Lower lobe of right lung (tissue), 2 donors: ENCODE data around the gene MRPS6. TPM values are rescaled to one million over a fixed set of nuclear protein-coding genes. Genes with fewer than 3 reads are reported as not detected.

Experiments
- ATAC-seq, 2 donors: fragments of 200-7000 bp; cut with Tn5 transposase; one replicate each; pipeline ENCODE4 v1.9.1; 2020 to 2022; ENCODE audit warnings: mild to moderate bottlenecking in 2 of 2, moderate library complexity in 2 of 2
- DNase-seq: peaks from one replicate; pipeline ENCODE4 v3.0.0-alpha.2; 2020
- H3K27ac ChIP-seq: fragments of 200-600 bp; one replicate; pipeline ENCODE4 v1.8.0; 2022
- H3K27me3 ChIP-seq: fragments of 200-600 bp; one replicate; pipeline ENCODE4 v1.8.0; 2022; ENCODE audit warnings: low read depth
- H3K36me3 ChIP-seq: fragments of 200-600 bp; one replicate; pipeline ENCODE4 v1.8.0; 2022; ENCODE audit warnings: mild to moderate bottlenecking
- H3K4me1 ChIP-seq: fragments of 200-600 bp; one replicate; pipeline ENCODE4 v1.8.0; 2022
- H3K4me3 ChIP-seq: fragments of 200-600 bp; one replicate; pipeline ENCODE4 v1.8.0; 2022; ENCODE audit warnings: mild to moderate bottlenecking
- H3K9me3 ChIP-seq: fragments of 200-600 bp; one replicate; pipeline ENCODE4 v1.8.0; 2022
- intact Hi-C: fragments of 100-400 bp; cut with DNase I; formaldehyde crosslinking; loops from one replicate; pipeline ENCODE4 v1.11.0; 2022
- total RNA-seq: library from RNA; stranded (reverse); fragmentation: NEBNext Ultra II Directional; extraction: Animal tissue kit (Norgen Biotek cat#: 25700); gene quantifications from one replicate; pipeline ENCODE4 v1.2.1, GENCODE V29; 2021
- TF ChIP-seq, protein P1 (sequence below): fragments of 200-600 bp; IDR thresholded peaks from one replicate; pipeline ENCODE4 v1.8.0; 2022; ENCODE audit warnings: antibody characterized with exemption, mild to moderate bottlenecking
- donor health status: DM: no; HTN: yes; CAD: no; lungs with severe emphysema.

MRPS6 gene
- total RNA-seq, 1 donor from 2014 or later: 44.5 TPM

DNA sequence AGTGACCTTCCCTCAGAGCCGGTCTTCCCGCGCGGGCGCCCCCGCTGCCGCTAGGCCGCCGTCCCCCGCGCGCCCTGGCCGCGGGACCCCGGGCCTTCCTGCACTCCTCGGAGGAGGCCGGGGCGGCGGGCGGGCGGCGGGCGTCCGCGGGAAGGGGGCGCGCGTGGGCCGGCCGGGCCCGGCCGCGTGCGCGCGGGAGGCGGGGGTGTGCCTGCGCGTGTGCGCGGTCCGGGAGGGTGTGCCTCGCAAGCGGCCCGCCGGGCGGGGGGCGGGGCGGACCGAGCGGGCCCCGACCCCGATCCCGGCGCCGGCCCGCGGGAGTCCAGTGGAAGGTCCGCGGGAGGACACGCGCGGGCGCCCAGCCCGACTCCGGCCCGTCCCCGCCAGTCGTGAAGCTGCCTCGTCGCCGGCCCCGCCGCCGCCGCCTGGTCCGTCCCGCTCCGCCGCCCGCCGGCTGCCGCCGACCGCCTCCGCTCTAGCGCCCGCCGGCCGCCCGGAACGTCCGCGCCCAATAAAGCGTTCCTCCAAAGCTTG, 438 bp downstream of the MRPS6 start:
- DNase-seq (peak; percentile 61), ATAC-seq (peak; percentile 59 to 60)
- Histone ChIP-seq H3K36me3 (no peaks in the 10 kb centered on the region), H3K4me1 (peaks cover 34% of the 10 kb centered on the region), H3K27me3 (no peaks in the 10 kb centered on the region), H3K9me3 (no peaks in the 10 kb centered on the region), H3K4me3 (peak overlapping the region; percentile 73), H3K27ac (peak overlapping the region; percentile 80)
- intact Hi-C loops: no loop called here
- TF ChIP-seq, protein P1, sequence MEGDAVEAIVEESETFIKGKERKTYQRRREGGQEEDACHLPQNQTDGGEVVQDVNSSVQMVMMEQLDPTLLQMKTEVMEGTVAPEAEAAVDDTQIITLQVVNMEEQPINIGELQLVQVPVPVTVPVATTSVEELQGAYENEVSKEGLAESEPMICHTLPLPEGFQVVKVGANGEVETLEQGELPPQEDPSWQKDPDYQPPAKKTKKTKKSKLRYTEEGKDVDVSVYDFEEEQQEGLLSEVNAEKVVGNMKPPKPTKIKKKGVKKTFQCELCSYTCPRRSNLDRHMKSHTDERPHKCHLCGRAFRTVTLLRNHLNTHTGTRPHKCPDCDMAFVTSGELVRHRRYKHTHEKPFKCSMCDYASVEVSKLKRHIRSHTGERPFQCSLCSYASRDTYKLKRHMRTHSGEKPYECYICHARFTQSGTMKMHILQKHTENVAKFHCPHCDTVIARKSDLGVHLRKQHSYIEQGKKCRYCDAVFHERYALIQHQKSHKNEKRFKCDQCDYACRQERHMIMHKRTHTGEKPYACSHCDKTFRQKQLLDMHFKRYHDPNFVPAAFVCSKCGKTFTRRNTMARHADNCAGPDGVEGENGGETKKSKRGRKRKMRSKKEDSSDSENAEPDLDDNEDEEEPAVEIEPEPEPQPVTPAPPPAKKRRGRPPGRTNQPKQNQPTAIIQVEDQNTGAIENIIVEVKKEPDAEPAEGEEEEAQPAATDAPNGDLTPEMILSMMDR: no peak

DNA sequence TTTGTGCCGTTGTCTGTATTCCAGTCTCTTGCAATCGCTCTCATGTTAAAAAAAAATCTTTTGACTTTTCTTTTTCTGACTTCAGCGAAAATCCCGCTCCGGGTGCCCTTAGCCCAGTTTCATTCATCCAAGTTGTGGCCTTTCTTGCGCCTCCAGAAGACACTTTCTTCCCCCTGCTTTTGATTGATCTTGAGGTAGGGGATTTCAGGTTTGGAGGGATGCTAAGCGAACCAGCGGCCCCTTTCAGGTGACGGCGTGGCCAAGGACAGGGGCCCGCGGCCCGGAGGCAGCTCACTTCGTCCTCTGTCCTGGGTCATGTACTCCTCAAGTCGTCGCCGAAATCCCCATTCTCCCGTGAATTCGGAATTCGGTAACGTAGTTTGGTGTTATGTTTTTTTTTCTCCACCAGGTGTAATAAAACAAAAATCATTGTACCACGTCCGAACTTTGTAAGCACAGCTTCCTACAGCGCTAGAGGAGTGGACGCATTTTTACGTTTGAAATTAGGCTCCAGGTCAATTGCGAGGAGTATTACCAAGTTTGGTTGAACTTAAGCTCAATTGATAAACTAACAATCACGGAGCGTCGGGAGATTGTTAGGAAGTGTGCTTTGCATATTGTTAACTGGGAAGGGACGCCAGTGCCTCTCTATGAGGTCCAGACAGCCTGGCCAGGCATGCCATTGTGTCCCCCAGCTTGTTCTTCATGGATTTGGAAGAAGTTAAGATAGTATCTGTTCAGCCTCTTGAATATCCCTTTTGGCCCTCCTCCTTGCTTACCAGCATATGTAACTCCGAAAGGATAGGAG, 1.1 kb downstream of the MRPS6 start:
- ATAC-seq (no peak), DNase-seq (no peak)
- peaks cover 40% of the 10 kb centered on the region for H3K4me1 ChIP-seq
- peak overlapping the region; percentile 73 for H3K4me3 ChIP-seq
- peak overlapping the region; percentile 44 for H3K27ac ChIP-seq
- TF ChIP-seq, protein P1: no peak
- no peaks in the 10 kb centered on the region for H3K27me3 ChIP-seq
- intact Hi-C loops: no loop called here
- H3K36me3 ChIP-seq: no peaks in the 10 kb centered on the region
- no peaks in the 10 kb centered on the region for H3K9me3 ChIP-seq

DNA sequence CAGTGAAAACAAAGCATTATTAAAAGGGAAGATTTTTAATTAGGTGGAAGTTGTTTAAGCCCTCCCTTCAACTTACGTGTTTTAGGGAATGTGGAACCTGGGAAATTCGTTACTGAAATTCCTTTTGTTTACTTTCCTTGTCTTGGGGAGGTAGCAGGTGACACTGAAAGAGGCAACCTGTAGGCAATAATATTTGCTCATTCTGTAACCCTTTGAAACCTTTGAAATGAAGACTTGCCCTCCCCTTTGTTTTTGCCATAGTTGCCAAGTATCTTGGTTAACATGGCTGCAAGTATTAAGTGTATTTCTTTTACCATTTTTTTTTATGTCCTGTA, 1.7 kb downstream of the MRPS6 start:
- TF ChIP-seq, protein P1: no peak
- Histone ChIP-seq H3K27ac (no peak overlapping the region), H3K27me3 (no peaks in the 10 kb centered on the region), H3K9me3 (no peaks in the 10 kb centered on the region), H3K4me3 (peak overlapping the region; percentile 73), H3K4me1 (peaks cover 41% of the 10 kb centered on the region), H3K36me3 (no peaks in the 10 kb centered on the region)
- intact Hi-C loops: no loop called here
- ATAC-seq (no peak), DNase-seq (no peak)

DNA sequence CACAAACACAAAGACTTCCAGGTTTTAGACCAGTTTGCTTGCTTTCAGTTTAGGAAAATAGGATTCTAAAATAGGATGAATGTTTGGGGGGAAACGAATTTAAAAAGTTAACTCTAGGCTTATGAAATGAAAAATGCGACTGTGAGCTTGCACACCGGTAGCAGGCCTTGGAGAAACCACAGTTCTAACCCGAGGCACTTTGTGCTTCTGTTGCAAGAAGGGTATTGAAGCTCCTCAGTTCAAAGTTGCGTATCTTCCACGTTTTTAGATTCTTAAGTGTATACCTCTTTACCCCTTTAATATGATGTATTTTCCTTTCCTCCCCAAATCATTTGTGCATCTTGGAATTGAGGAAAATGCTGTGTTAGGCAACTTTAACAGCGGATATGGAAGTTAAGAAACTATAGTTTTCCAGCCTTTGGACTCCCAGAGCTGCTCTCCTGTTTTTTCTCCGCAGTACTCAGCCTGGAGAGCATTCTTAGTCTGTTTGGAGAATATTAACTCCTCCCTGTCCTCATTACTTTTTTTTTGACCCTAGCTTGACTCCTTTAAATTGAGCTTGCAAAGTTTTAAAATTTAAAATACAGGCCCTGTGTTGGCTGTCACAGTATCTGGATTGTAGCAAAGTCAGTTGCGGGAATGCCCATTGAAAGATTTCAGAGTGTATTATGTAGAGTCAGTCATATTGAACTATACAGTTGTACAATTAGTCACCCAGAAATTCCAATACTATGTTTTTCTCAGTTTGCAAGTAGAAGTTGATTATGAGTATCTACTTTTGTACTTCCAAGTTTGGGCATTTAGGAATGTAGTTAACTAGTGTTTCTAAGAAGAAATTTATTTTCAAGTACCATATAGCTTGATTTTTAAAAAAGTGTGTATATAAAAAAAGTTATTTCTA, 2.6 kb downstream of the MRPS6 start:
- TF ChIP-seq, protein P1: no peak
- Histone ChIP-seq H3K4me1 (peaks cover 41% of the 10 kb centered on the region), H3K27me3 (no peaks in the 10 kb centered on the region), H3K9me3 (no peaks in the 10 kb centered on the region), H3K4me3 (peak overlapping the region; percentile 73), H3K36me3 (no peaks in the 10 kb centered on the region), H3K27ac (peak overlapping the region; percentile 47)
- no peak for ATAC-seq
- intact Hi-C loops: no loop called here
- DNase-seq: no peak

DNA sequence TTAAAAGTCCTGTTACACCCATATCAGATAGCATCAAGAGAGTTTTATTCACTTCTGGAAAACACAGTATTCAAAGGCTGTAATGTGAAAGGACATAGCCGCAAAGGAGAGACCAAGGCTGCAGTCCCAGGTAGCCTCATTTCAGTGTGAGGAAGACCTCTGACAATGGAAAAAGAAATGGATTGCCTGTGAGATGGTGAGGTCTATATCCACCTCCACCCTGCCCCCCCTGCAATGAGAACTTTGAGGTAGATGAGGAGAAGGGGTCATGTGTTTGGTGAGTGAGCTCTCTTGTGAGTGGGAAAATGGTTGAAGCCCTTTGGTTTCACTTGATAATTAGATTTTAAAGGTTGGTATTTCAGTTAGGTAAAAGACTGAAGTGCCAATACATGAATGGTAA, 3.5 kb downstream of the MRPS6 start:
- intact Hi-C loops: no loop called here
- TF ChIP-seq, protein P1: no peak
- no peaks in the 10 kb centered on the region for H3K9me3 ChIP-seq
- H3K4me3 ChIP-seq: no peak overlapping the region
- peaks cover 41% of the 10 kb centered on the region for H3K4me1 ChIP-seq
- DNase-seq (no peak), ATAC-seq (no peak)
- no peaks in the 10 kb centered on the region for H3K36me3 ChIP-seq
- H3K27ac ChIP-seq: no peak overlapping the region
- no peaks in the 10 kb centered on the region for H3K27me3 ChIP-seq
